Lung (tissue), 12 donors: ENCODE data around the gene ANKRD52. TPM values are rescaled to one million over a fixed set of nuclear protein-coding genes. Genes with fewer than 3 reads are reported as not detected.

Experiments used
- ATAC-seq: fragments of 200-7000 bp; cut with Tn5 transposase; one replicate; pipeline ENCODE4 v1.9.1; 2020; ENCODE audit warnings: moderate number of reproducible peaks; ENCODE audit not compliant: insufficient read depth, low FRiP score
- DNase-seq, 3 donors: peaks; one replicate each; pipeline ENCODE4 v3.0.0-alpha.2; 2013 to 2017
- H3K27ac ChIP-seq, 2 donors: one replicate each; pipeline ENCODE4 v1.5.1; 2013; ENCODE audit warnings: mild to moderate bottlenecking in 2 of 2, moderate library complexity in 2 of 2, control low read depth in 1 of 2, inconsistent platforms in 1 of 2, low read depth in 1 of 2, low read length in 1 of 2
- H3K27me3 ChIP-seq, 3 donors: one replicate each; pipeline ENCODE4 v1.5.1; 2013; ENCODE audit warnings: low read length in 2 of 3; ENCODE audit not compliant: control insufficient read depth in 3 of 3, insufficient read depth in 3 of 3
- H3K36me3 ChIP-seq, 4 donors: one replicate each; pipeline ENCODE4 v1.5.1; 2013; ENCODE audit warnings: low read length in 4 of 4, mild to moderate bottlenecking in 1 of 4, moderate library complexity in 1 of 4; ENCODE audit not compliant: control insufficient read depth in 4 of 4, insufficient read depth in 4 of 4
- H3K4me1 ChIP-seq, 5 donors: one replicate each; pipeline ENCODE4 v1.5.1; 2013; ENCODE audit warnings: low read length in 5 of 5, mild to moderate bottlenecking in 2 of 5, moderate library complexity in 1 of 5; ENCODE audit not compliant: control insufficient read depth in 5 of 5, insufficient read depth in 5 of 5
- H3K4me3 ChIP-seq: one replicate; pipeline ENCODE4 v1.5.1; 2013; ENCODE audit warnings: mild to moderate bottlenecking, control low read depth, moderate library complexity
- H3K9ac ChIP-seq, 2 donors: one replicate each; pipeline ENCODE4 v1.5.1; 2013; ENCODE audit warnings: low read length in 2 of 2, control low read depth in 1 of 2; ENCODE audit not compliant: insufficient read depth in 1 of 2
- H3K9me3 ChIP-seq, 4 donors: one replicate each; pipeline ENCODE4 v1.5.1; 2013; ENCODE audit warnings: low read length in 3 of 4, mild to moderate bottlenecking in 1 of 4, moderate library complexity in 1 of 4; ENCODE audit not compliant: control insufficient read depth in 4 of 4, insufficient read depth in 3 of 4
- CTCF ChIP-seq: IDR thresholded peaks from 2 replicates; pipeline ENCODE4 v1.5.1; 2012; ENCODE audit warnings: mild to moderate bottlenecking; ENCODE audit errors: control extremely low read depth, extremely low read depth
- WGBS, 2 donors: extraction: QIAGEN DNeasy Blood & Tissue Kit; methylation state at CpG; one replicate each; pipeline ENCODE4 v1.1.7; 2013; 5-methylcytosine and 5-hydroxymethylcytosine counted together
- polyA plus RNA-seq, 2 donors: library from polyadenylated mRNA; stranded (reverse); fragments of 200-250 nt; gene quantifications; one replicate each; pipeline ENCODE4 v1.2.1, GENCODE V29; 2013
- total RNA-seq, 2 donors: library from RNA; depleted of rRNA in 1 of 2; stranded (reverse); fragments of >200 nt in 1 of 2; gene quantifications; one replicate each; pipeline ENCODE4 v1.2.1, GENCODE V29; 2014 to 2021
- donor health status: control.
- donor health status: control.
- donor health status: Bipolar disorder and iron deficiency.
- donor health status: healthy.
- donor health status: DM: yes; HTN: yes; CAD: no.

Gene ANKRD52
- total and polyA plus RNA-seq, 4 donors: 9.2 to 38.1 (median 17.9) TPM

DNA sequence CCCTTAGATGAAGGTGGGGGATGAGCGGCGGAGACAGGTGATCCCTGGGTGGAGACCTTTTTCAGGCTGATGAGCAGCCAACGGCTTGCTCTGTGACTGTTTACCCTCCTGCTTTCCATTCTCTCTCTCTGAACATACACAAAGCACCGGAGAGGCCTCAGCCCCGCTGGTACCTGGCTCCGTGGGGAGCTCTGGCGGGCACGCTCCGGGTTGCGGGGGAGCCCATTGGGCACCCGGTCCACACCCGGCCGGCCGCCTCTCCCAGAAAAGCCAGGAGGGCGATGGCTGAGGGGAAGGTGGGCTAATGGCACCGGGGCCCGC is 69.4 kb downstream of the ANKRD52 start:
- H3K27me3 ChIP-seq: no peaks in the 10 kb centered on the region
- no peaks in the 10 kb centered on the region for H3K9me3 ChIP-seq
- peaks cover 0 to 22% (median 5%) of the 10 kb centered on the region in 5 donors for H3K4me1 ChIP-seq
- peak overlapping the region; percentile 56 to 63 for H3K9ac ChIP-seq
- DNase-seq (no peak), ATAC-seq (no peak)
- TF ChIP-seq CTCF: no peak
- peaks cover 8 to 19% (median 11%) of the 10 kb centered on the region in 4 donors for H3K36me3 ChIP-seq
- peak overlapping the region; percentile 68 for H3K4me3 ChIP-seq
- H3K27ac ChIP-seq: peak overlapping the region; percentile 61 to 66
- 0 to 1% methylated on average over 17 of the region's 17 CpGs for WGBS, 2 donors

- WGBS, 2 donors: 9 to 13% methylated on average over 10 of the region's 10 CpGs
- H3K9ac ChIP-seq: peak overlapping the region; percentile 56 to 63
- TF ChIP-seq CTCF: no peak
- peak overlapping the region; percentile 68 for H3K4me3 ChIP-seq
- H3K4me1 ChIP-seq: peaks cover 0 to 22% (median 5%) of the 10 kb centered on the region in 5 donors
- no peaks in the 10 kb centered on the region for H3K27me3 ChIP-seq
- H3K36me3 ChIP-seq: peaks cover 10 to 24% (median 14%) of the 10 kb centered on the region in 4 donors
- peak in 2 of 3 donors; percentile 29 to 31 for DNase-seq
- no peaks in the 10 kb centered on the region for H3K9me3 ChIP-seq
- peak overlapping the region in 1 of 2 donors; percentile 61 for H3K27ac ChIP-seq
- ATAC-seq: no peak
Measured at GRCh38 chr12:56188131-56188777, 69.9 kb downstream of the ANKRD52 start.

Other genes with a start within 250 kb of the ANKRD52 start
- gene IKZF4, start 237.3 kb downstream of the ANKRD52 start, total RNA-seq: 10 to 100 TPM in 1 of 2 donors, 1 to 10 TPM in 1; 7.0 to 10.7 TPM
- 1 to 10 TPM; 3.3 to 3.5 TPM for gene IKZF4, start 237.3 kb downstream of the ANKRD52 start, polyA plus RNA-seq
- gene RPS26, start 216.5 kb downstream of the ANKRD52 start, total RNA-seq: 10 to 100 TPM; 53.1 to 94.2 TPM
- 1,000 to 10,000 TPM; 1,088 to 1,477 TPM for gene RPS26, start 216.5 kb downstream of the ANKRD52 start, polyA plus RNA-seq
- gene ERBB3, start 178.2 kb downstream of the ANKRD52 start, total RNA-seq: 100 to 1,000 TPM in 1 of 2 donors, 10 to 100 TPM in 1; 67.9 to 191 TPM
- 10 to 100 TPM; 31.4 to 52.3 TPM for gene ERBB3, start 178.2 kb downstream of the ANKRD52 start, polyA plus RNA-seq
- gene PA2G4, start 153.8 kb downstream of the ANKRD52 start, total RNA-seq: 10 to 100 TPM; 80.2 to 81.3 TPM
- 100 to 1,000 TPM in 1 of 2 donors, 10 to 100 TPM in 1; 97.6 to 137 TPM for gene PA2G4, start 153.8 kb downstream of the ANKRD52 start, polyA plus RNA-seq
- 1,000 to 10,000 TPM; 1,569 to 3,132 TPM for gene RPL41, start 141.8 kb downstream of the ANKRD52 start, total RNA-seq
- gene RPL41, start 141.8 kb downstream of the ANKRD52 start, polyA plus RNA-seq: 1,000 to 10,000 TPM; 4,690 to 5,737 TPM
- 1 to 10 TPM; 2.5 to 7.9 TPM for gene ZC3H10, start 140.1 kb downstream of the ANKRD52 start, total RNA-seq
- 1 to 10 TPM; 3.1 to 3.5 TPM for gene ZC3H10, start 140.1 kb downstream of the ANKRD52 start, polyA plus RNA-seq
- 100 to 1,000 TPM in 1 of 2 donors, 10 to 100 TPM in 1; 57.4 to 131 TPM for gene ESYT1, start 130.1 kb downstream of the ANKRD52 start, total RNA-seq
- 10 to 100 TPM; 23.5 to 71.0 TPM for gene ESYT1, start 130.1 kb downstream of the ANKRD52 start, polyA plus RNA-seq
- gene MYL6B, start 105.8 kb downstream of the ANKRD52 start, total RNA-seq: 10 to 100 TPM; 39.1 to 46.1 TPM
- 10 to 100 TPM; 20.7 to 40.3 TPM for gene MYL6B, start 105.8 kb downstream of the ANKRD52 start, polyA plus RNA-seq
- gene MYL6, start 100.0 kb downstream of the ANKRD52 start, total RNA-seq: 1,000 to 10,000 TPM; 1,471 to 1,783 TPM
- gene MYL6, start 100.0 kb downstream of the ANKRD52 start, polyA plus RNA-seq: 1,000 to 10,000 TPM; 2,612 to 3,593 TPM
- gene SMARCC2, start 68.9 kb downstream of the ANKRD52 start, total RNA-seq: 10 to 100 TPM; 66.5 to 97.5 TPM
- gene SMARCC2, start 68.9 kb downstream of the ANKRD52 start, polyA plus RNA-seq: 10 to 100 TPM; 23.9 to 29.0 TPM
- gene RNF41, start 36.5 kb downstream of the ANKRD52 start, total RNA-seq: 10 to 100 TPM; 49.5 to 54.6 TPM
- gene RNF41, start 36.5 kb downstream of the ANKRD52 start, polyA plus RNA-seq: 10 to 100 TPM; 18.1 to 40.6 TPM
- gene NABP2, start 34.0 kb downstream of the ANKRD52 start, total RNA-seq: 10 to 100 TPM; 11.3 to 31.4 TPM
- gene NABP2, start 34.0 kb downstream of the ANKRD52 start, polyA plus RNA-seq: 10 to 100 TPM; 22.1 to 23.8 TPM
- gene SLC39A5, start 28.3 kb downstream of the ANKRD52 start, total RNA-seq: 1 to 10 TPM in 1 of 2 donors, under 1 TPM in 1; 0.71 to 1.1 TPM
- gene SLC39A5, start 28.3 kb downstream of the ANKRD52 start, polyA plus RNA-seq: under 1 TPM; 0.13 to 0.20 TPM
- 10 to 100 TPM in 1 of 2 donors, 1 to 10 TPM in 1; 8.3 to 16.5 TPM for gene COQ10A, start 8.6 kb upstream of the ANKRD52 start, total RNA-seq
- gene COQ10A, start 8.6 kb upstream of the ANKRD52 start, polyA plus RNA-seq: 10 to 100 TPM in 1 of 2 donors, 1 to 10 TPM in 1; 5.8 to 18.1 TPM
- gene CS, start 41.9 kb upstream of the ANKRD52 start, total RNA-seq: 100 to 1,000 TPM; 101 to 204 TPM
- gene CS, start 41.9 kb upstream of the ANKRD52 start, polyA plus RNA-seq: 10 to 100 TPM; 43.1 to 87.9 TPM
- 100 to 1,000 TPM in 1 of 2 donors, 10 to 100 TPM in 1; 38.8 to 125 TPM for gene CNPY2, start 57.6 kb upstream of the ANKRD52 start, total RNA-seq
- 100 to 1,000 TPM; 128 to 153 TPM for gene CNPY2, start 57.6 kb upstream of the ANKRD52 start, polyA plus RNA-seq
- 10 to 100 TPM; 61.4 to 68.2 TPM for gene PAN2, start 75.6 kb upstream of the ANKRD52 start, total RNA-seq
- 10 to 100 TPM; 22.4 to 43.0 TPM for gene PAN2, start 75.6 kb upstream of the ANKRD52 start, polyA plus RNA-seq
- gene IL23A, start 80.5 kb upstream of the ANKRD52 start, total RNA-seq: under 1 TPM; 0.34 to 0.77 TPM
- gene IL23A, start 80.5 kb upstream of the ANKRD52 start, polyA plus RNA-seq: 1 to 10 TPM in 1 of 2 donors, under 1 TPM in 1; 0.43 to 4.0 TPM
- gene STAT2, start 101.7 kb upstream of the ANKRD52 start, total RNA-seq: 100 to 1,000 TPM; 139 to 218 TPM
- 10 to 100 TPM; 64.8 to 67.2 TPM for gene STAT2, start 101.7 kb upstream of the ANKRD52 start, polyA plus RNA-seq
- under 1 TPM in 1 of 2 donors, not detected in 1; 0.12 TPM for gene APOF, start 104.5 kb upstream of the ANKRD52 start, total RNA-seq
- gene APOF, start 104.5 kb upstream of the ANKRD52 start, polyA plus RNA-seq: not detected
- gene TIMELESS, start 191.0 kb upstream of the ANKRD52 start, total RNA-seq: 10 to 100 TPM in 1 of 2 donors, 1 to 10 TPM in 1; 9.9 to 11.2 TPM
- 1 to 10 TPM; 7.3 to 8.1 TPM for gene TIMELESS, start 191.0 kb upstream of the ANKRD52 start, polyA plus RNA-seq
- not detected for gene MIP, start 196.3 kb upstream of the ANKRD52 start, total RNA-seq
- gene MIP, start 196.3 kb upstream of the ANKRD52 start, polyA plus RNA-seq: under 1 TPM; 0.06 to 0.08 TPM
- gene SPRYD4, start 210.2 kb upstream of the ANKRD52 start, total RNA-seq: 1 to 10 TPM; 2.5 to 3.4 TPM
- gene SPRYD4, start 210.2 kb upstream of the ANKRD52 start, polyA plus RNA-seq: 1 to 10 TPM; 2.0 to 2.2 TPM
- gene GLS2, start 229.8 kb upstream of the ANKRD52 start, total RNA-seq: 1 to 10 TPM; 2.6 to 4.8 TPM
- gene GLS2, start 229.8 kb upstream of the ANKRD52 start, polyA plus RNA-seq: 1 to 10 TPM; 1.1 to 4.5 TPM